ENCODE measurements around the gene SIRT5. TPM values are rescaled to one million over a fixed set of nuclear protein-coding genes. Genes with fewer than 3 reads are reported as not detected.
A peak's percentile ranks its signal among the peaks of the same experiment; 100 is the strongest.

The SIRT5 gene
- total and polyA plus RNA-seq, 8 donors = 9.0 to 18.2 (median 16.4) TPM

- Histone ChIP-seq H3K27me3 (no peaks in the 10 kb centered on the region), H3K27ac (peak overlapping the region in 1 of 2 donors; percentile 48), H3K36me3 (no peaks in the 10 kb centered on the region), H3K4me1 (peaks cover 0 to 24% of the 10 kb centered on the region in 2 donors), H3K4me3 (no peak overlapping the region), H3K9me3 (no peaks in the 10 kb centered on the region)
- no peak for ATAC-seq
- intact Hi-C loops (cut with DNase I) = no loop called here
- DNase-seq = no peak
- TF ChIP-seq CTCF (IDR thresholded peaks at IDR 0.05) = no peak
Measured at GRCh38 chr6:13559251-13559650, 15.2 kb upstream of the SIRT5 start.

DNA sequence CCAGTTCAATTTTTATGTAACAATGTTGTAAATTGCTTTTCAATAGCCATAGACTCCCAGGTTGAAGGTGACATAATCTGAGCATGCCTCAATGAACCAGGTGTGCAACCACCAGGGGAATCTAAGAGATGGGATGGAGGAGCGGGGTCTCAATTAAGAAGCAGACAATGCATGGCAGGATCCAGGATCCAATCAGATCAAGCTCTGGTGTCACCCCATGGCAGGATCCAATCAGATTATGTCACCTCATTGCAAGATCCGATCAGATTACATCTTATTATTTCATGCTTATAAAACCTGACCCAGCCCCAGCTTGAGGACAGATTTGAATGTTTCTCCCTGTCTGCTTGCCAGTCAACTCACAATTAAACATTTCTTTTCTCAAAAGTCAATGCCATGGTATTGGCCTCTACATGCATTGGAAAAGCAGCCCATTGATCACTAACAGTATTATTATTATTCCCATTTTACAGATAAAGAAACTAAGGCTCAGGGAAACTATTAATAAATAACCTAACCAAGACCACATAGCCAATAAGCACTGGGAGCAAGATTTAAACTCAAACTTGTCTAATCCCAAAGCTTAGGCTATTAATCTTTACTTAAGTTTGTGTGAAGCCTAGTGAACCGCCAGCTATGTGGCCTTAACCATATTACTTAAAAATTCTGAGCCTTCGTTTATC lies 14.3 kb upstream of the SIRT5 start:
- ATAC-seq (no peak), DNase-seq (no peak)
- no peak for TF ChIP-seq CTCF (IDR thresholded peaks at IDR 0.05)
- Histone ChIP-seq H3K27me3 (no peaks in the 10 kb centered on the region), H3K4me3 (no peak overlapping the region), H3K36me3 (no peaks in the 10 kb centered on the region), H3K9me3 (no peaks in the 10 kb centered on the region), H3K27ac (no peak overlapping the region), H3K4me1 (peaks cover 0 to 24% of the 10 kb centered on the region in 2 donors)
- intact Hi-C loops (cut with DNase I) = no loop called here

DNA sequence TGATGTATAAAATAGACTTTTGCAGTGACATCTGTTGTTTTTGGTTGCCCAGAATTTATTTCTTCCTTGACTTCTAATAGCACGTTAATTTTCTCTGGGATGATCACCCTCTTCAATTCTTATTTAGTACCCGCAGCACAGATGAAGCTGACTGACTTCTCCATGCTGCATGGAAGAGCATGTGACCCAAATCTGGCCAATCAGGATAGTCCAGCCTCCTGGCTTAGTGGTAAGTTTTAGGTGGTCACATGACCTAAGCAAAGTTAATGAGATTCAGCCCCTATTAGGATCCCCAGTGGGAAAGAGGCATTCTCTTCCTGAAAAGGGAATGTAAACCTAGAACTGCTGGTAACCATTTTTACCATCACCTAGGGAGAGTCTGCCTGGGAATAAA lies 13.8 kb upstream of the SIRT5 start:
- ATAC-seq (no peak), DNase-seq (no peak)
- H3K36me3 ChIP-seq = no peaks in the 10 kb centered on the region
- H3K27me3 ChIP-seq = no peaks in the 10 kb centered on the region
- TF ChIP-seq CTCF (IDR thresholded peaks at IDR 0.05) = no peak
- no peak overlapping the region for H3K4me3 ChIP-seq
- peaks cover 0 to 24% of the 10 kb centered on the region in 2 donors for H3K4me1 ChIP-seq
- intact Hi-C loops (cut with DNase I) = no loop called here
- H3K9me3 ChIP-seq = no peaks in the 10 kb centered on the region
- no peak overlapping the region for H3K27ac ChIP-seq

DNA sequence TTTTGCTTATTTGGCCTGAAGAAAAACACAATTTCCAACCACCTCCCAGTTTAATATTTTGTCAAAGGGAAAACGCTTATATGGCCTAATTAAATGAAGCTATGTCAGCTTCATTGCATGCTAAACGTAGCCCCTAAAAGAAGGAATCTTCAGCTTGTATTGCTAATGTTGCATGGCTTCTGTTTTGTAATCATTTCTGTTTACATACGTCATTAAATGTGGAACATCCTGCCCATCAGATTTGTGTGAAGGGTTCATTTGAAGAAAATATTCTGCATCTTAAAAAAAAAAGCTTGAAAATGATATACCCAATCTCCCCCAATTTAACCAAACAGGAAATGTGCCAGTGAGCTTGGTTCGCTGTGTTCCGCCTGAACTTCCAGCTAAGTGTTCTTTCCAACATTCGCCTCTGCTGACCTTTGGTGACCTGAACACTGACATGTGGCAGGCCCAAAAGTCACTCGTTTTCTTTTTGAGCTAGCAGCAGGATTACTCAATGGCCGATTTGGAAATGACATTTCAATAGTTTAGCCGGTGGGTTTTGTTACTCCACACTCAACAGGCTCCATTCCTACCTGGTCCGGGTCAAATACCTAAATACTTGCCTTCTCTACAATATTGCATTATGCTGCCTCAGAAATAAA lies 12.7 kb upstream of the SIRT5 start:
- Histone ChIP-seq H3K27ac (peak overlapping the region in 1 of 2 donors; percentile 39), H3K4me3 (no peak overlapping the region), H3K9me3 (no peaks in the 10 kb centered on the region), H3K4me1 (peaks cover 0 to 24% of the 10 kb centered on the region in 2 donors), H3K27me3 (no peaks in the 10 kb centered on the region), H3K36me3 (no peaks in the 10 kb centered on the region)
- no peak for TF ChIP-seq CTCF (IDR thresholded peaks at IDR 0.05)
- ATAC-seq (no peak), DNase-seq (no peak)
- intact Hi-C loops (cut with DNase I) = no loop called here

GRCh38 chr6:13563009-13563408 lies 11.4 kb upstream of the SIRT5 start:
- Histone ChIP-seq H3K36me3 (no peaks in the 10 kb centered on the region), H3K4me3 (no peak overlapping the region), H3K4me1 (peaks cover 0 to 24% of the 10 kb centered on the region in 2 donors), H3K9me3 (no peaks in the 10 kb centered on the region), H3K27ac (no peak overlapping the region), H3K27me3 (no peaks in the 10 kb centered on the region)
- DNase-seq (no peak), ATAC-seq (no peak)
- TF ChIP-seq CTCF (IDR thresholded peaks at IDR 0.05) = no peak
- intact Hi-C loops (cut with DNase I) = no loop called here

Data from left lung (tissue), 10 donors.